OCI-LY1 (cell line): Measurements from ENCODE around the gene PLCB4.

Source experiments
- H2AFZ ChIP-seq: fragments of 200-600 bp; sonication (generic), shearing (Covaris generic); 2 replicates; pipeline ENCODE4 v1.6.0; 2014; ENCODE audit warnings: antibody characterized with exemption, mild to moderate bottlenecking, low read length
- H3F3A ChIP-seq: fragments of 200-600 bp; sonication (generic), shearing (Covaris generic); 2 replicates; pipeline ENCODE4 v1.6.0; 2014; ENCODE audit warnings: mild to moderate bottlenecking, antibody characterized with exemption, low read length, moderate library complexity; ENCODE audit not compliant: insufficient read depth
- H3K27ac ChIP-seq: fragments of 200-600 bp; sonication (generic); 2 replicates; pipeline ENCODE4 v1.5.1; 2014; ENCODE audit warnings: low read length, mixed run types, mild to moderate bottlenecking, low read depth; ENCODE audit not compliant: poor library complexity, severe bottlenecking
- H3K27me3 ChIP-seq: fragments of 200-600 bp; sonication (generic); 2 replicates; pipeline ENCODE4 v1.6.0; 2014; ENCODE audit warnings: antibody characterized with exemption, mild to moderate bottlenecking, low read length, moderate library complexity; ENCODE audit not compliant: insufficient read depth
- H3K36me3 ChIP-seq: fragments of 200-600 bp; sonication (generic); 2 replicates; pipeline ENCODE4 v1.6.1; 2014; ENCODE audit warnings: mild to moderate bottlenecking, antibody characterized with exemption, low read length, moderate library complexity, mixed read lengths; ENCODE audit not compliant: insufficient read depth
- H3K4me1 ChIP-seq: fragments of 200-600 bp; sonication (generic); 2 replicates; pipeline ENCODE4 v1.5.1; 2014; ENCODE audit warnings: mild to moderate bottlenecking, low read length, moderate library complexity; ENCODE audit not compliant: insufficient read depth, severe bottlenecking
- H3K4me2 ChIP-seq: fragments of 200-600 bp; sonication (generic), shearing (Covaris generic); 2 replicates; pipeline ENCODE4 v1.6.1; 2014; ENCODE audit warnings: low read length
- H3K4me3 ChIP-seq: fragments of 200-600 bp; sonication (generic); 2 replicates; pipeline ENCODE4 v1.5.1; 2014; ENCODE audit warnings: low read length, low read depth, mild to moderate bottlenecking, mixed read lengths; ENCODE audit not compliant: poor library complexity, severe bottlenecking
- H3K79me2 ChIP-seq: fragments of 200-600 bp; shearing (Covaris generic); 2 replicates; pipeline ENCODE4 v1.6.1; 2016; ENCODE audit warnings: mixed run types, low read length, mixed read lengths; ENCODE audit not compliant: insufficient read depth
- H3K9ac ChIP-seq: fragments of 200-600 bp; sonication (generic), shearing (Covaris generic); 2 replicates; pipeline ENCODE4 v1.6.1; 2014; ENCODE audit warnings: mild to moderate bottlenecking, low read length, mixed read lengths
- H3K9me2 ChIP-seq: fragments of 200-600 bp; sonication (generic), shearing (Covaris generic); 2 replicates; pipeline ENCODE4 v1.6.1; 2014; ENCODE audit warnings: low read depth, mild to moderate bottlenecking, low read length, mixed read lengths
- H3K9me3 ChIP-seq: fragments of 200-600 bp; shearing (Covaris generic); 2 replicates; pipeline ENCODE4 v1.6.1; 2014; ENCODE audit warnings: low read length, mixed read lengths
- H4K20me1 ChIP-seq: fragments of 200-600 bp; sonication (generic), shearing (Covaris generic); 2 replicates; pipeline ENCODE4 v1.6.0; 2016; ENCODE audit warnings: mild to moderate bottlenecking, low read length; ENCODE audit not compliant: insufficient read depth
- EZH2 ChIP-seq: fragments of 200-600 bp; sonication (generic), shearing (Covaris generic); IDR thresholded peaks from 2 replicates; pipeline ENCODE4 v1.8.0; 2017; ENCODE audit warnings: borderline replicate concordance, mixed run types, mild to moderate bottlenecking, antibody characterized with exemption, low read length, moderate library complexity, mixed read lengths
- TF ChIP-seq, protein P1 (sequence below): fragments of 200-600 bp; sonication (generic), shearing (Covaris generic); IDR thresholded peaks from 2 replicates; pipeline ENCODE4 v1.5.1; 2017; ENCODE audit warnings: mild to moderate bottlenecking, antibody characterized with exemption, low read length, moderate library complexity, mixed read lengths

PLCB4 gene

DNA sequence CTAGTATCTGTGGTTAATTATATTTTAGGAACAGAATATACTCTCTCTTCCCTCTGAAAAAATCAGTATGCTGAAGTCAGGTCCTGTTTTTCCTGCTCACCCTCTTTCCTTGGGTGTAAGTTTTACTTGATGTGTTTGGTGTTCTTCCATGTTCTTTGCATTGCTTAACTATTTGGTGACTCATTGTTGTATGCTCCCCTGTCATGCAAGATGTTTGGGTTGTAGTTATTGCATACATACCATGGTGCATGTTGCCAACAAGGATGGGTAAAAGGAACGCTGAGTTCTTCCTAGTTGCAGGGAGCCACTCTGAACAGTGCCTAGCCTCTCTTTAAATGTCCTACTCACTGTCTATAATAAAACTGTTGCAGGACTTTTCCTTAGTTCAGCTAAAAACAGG lies 237.6 kb downstream of the PLCB4 start:
- H3K27ac ChIP-seq, result no peak overlapping the region
- no peaks in the 10 kb centered on the region for H3K9me3 ChIP-seq
- no peak overlapping the region for H3K4me2 ChIP-seq
- no peak overlapping the region for H2AFZ ChIP-seq
- H3K4me3 ChIP-seq, result no peak overlapping the region
- no peak for TF ChIP-seq EZH2
- TF ChIP-seq, protein P1, sequence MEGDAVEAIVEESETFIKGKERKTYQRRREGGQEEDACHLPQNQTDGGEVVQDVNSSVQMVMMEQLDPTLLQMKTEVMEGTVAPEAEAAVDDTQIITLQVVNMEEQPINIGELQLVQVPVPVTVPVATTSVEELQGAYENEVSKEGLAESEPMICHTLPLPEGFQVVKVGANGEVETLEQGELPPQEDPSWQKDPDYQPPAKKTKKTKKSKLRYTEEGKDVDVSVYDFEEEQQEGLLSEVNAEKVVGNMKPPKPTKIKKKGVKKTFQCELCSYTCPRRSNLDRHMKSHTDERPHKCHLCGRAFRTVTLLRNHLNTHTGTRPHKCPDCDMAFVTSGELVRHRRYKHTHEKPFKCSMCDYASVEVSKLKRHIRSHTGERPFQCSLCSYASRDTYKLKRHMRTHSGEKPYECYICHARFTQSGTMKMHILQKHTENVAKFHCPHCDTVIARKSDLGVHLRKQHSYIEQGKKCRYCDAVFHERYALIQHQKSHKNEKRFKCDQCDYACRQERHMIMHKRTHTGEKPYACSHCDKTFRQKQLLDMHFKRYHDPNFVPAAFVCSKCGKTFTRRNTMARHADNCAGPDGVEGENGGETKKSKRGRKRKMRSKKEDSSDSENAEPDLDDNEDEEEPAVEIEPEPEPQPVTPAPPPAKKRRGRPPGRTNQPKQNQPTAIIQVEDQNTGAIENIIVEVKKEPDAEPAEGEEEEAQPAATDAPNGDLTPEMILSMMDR, result no peak
- H4K20me1 ChIP-seq, result no peaks in the 10 kb centered on the region
- H3K4me1 ChIP-seq, result no peaks in the 10 kb centered on the region
- no peaks in the 10 kb centered on the region for H3K27me3 ChIP-seq
- H3K9ac ChIP-seq, result no peak overlapping the region
- H3F3A ChIP-seq, result no peaks in the 10 kb centered on the region
- no peaks in the 10 kb centered on the region for H3K9me2 ChIP-seq
- H3K36me3 ChIP-seq, result no peaks in the 10 kb centered on the region
- no peaks in the 10 kb centered on the region for H3K79me2 ChIP-seq

DNA sequence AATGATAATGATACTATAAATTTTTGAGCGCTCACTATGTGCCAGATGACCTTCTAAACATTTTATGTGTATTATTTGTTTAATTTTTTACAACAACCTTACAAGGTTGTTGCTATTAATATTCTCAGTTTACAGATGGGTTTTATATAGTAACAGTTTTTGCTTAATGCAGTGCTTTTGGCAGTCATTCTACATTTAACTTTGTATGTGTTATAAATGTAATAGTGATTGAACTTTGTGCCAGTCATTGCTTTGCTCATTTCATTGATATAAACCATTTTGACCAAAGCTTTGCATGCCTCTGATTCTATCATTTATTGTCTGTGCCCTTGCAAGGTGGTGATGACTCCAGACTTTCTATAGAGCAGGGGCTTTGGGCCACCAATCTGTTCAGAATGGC lies 239.2 kb downstream of the PLCB4 start:
- Histone ChIP-seq H3K79me2 (no peaks in the 10 kb centered on the region), H3K27me3 (no peaks in the 10 kb centered on the region)

DNA sequence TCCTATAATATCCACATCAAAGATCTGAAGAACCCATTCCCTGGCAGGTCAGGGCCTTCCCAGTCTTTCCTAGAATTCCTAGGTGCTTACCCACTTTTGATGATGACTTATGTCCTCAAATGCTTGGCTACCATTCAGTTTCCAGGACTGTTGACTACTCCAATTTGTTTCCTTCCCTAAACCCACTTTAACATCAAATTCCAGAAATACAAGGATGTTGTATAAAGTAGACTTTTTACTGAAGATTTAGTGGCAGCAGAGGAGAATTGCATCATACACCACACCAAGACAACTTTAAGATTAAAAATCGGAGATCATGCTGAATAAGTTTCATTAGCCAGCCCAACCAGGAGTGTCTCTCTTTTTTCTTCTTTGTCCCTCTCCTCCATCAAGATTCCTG lies 242.2 kb downstream of the PLCB4 start:
- H3K9me3 ChIP-seq, result no peaks in the 10 kb centered on the region

More for the DNA sequence above, 239.2 kb downstream of the PLCB4 start:
- Histone ChIP-seq H4K20me1 (no peaks in the 10 kb centered on the region), H3K27ac (no peak overlapping the region), H3F3A (no peaks in the 10 kb centered on the region), H3K9ac (no peak overlapping the region), H2AFZ (no peak overlapping the region), H3K4me3 (no peak overlapping the region), H3K4me1 (no peaks in the 10 kb centered on the region), H3K9me3 (no peaks in the 10 kb centered on the region), H3K36me3 (no peaks in the 10 kb centered on the region), H3K4me2 (no peak overlapping the region), H3K9me2 (no peaks in the 10 kb centered on the region)
- TF ChIP-seq, protein P1, result no peak
- no peak for TF ChIP-seq EZH2

More for the DNA sequence above, 242.2 kb downstream of the PLCB4 start:
- H3K9me2 ChIP-seq, result no peaks in the 10 kb centered on the region
- H3K36me3 ChIP-seq, result no peaks in the 10 kb centered on the region
- H3K4me1 ChIP-seq, result no peaks in the 10 kb centered on the region
- H3K27me3 ChIP-seq, result no peaks in the 10 kb centered on the region
- H3K79me2 ChIP-seq, result no peaks in the 10 kb centered on the region
- H3K4me3 ChIP-seq, result no peak overlapping the region
- no peaks in the 10 kb centered on the region for H4K20me1 ChIP-seq
- TF ChIP-seq, protein P1, result no peak
- no peak for TF ChIP-seq EZH2
- H2AFZ ChIP-seq, result no peak overlapping the region
- H3F3A ChIP-seq, result no peaks in the 10 kb centered on the region
- no peak overlapping the region for H3K9ac ChIP-seq
- no peak overlapping the region for H3K4me2 ChIP-seq
- H3K27ac ChIP-seq, result no peak overlapping the region
